Measurements from ENCODE around the gene TLL1. TPM values are rescaled to one million over a fixed set of nuclear protein-coding genes. Genes with fewer than 3 reads are reported as not detected.

Gene TLL1
- total RNA-seq, 1 donor from 2014 or later, result 2.6 TPM

- H3K27me3 ChIP-seq (ENCODE audit: control insufficient read depth in 3 of 3, insufficient read depth in 3 of 3, low read length in 3 of 3), result no peaks in the 10 kb centered on the region
- H3K4me1 ChIP-seq (ENCODE audit: control insufficient read depth in 3 of 3, insufficient read depth in 3 of 3, low read length in 3 of 3), result no peaks in the 10 kb centered on the region
- H3K36me3 ChIP-seq (ENCODE audit: control insufficient read depth in 3 of 3, insufficient read depth in 3 of 3, low read length in 3 of 3), result no peaks in the 10 kb centered on the region
- H3K9ac ChIP-seq (ENCODE audit: low read depth in 1 of 3, low read length in 3 of 3), result no peak overlapping the region
- no peak overlapping the region for H3K27ac ChIP-seq (ENCODE audit: low read depth, low read length)
- H3K4me3 ChIP-seq (ENCODE audit: low read length in 3 of 3), result no peak overlapping the region
- H3K9me3 ChIP-seq (ENCODE audit: control insufficient read depth in 3 of 3, low read length in 3 of 3), result no peaks in the 10 kb centered on the region
These were observed 118.5 kb downstream of the TLL1 start for GRCh38 chr4:165991325-165992180.

- Histone ChIP-seq H3K27ac (ENCODE audit: low read depth, low read length) (no peak overlapping the region), H3K27me3 (ENCODE audit: control insufficient read depth in 3 of 3, insufficient read depth in 3 of 3, low read length in 3 of 3) (no peaks in the 10 kb centered on the region), H3K9ac (ENCODE audit: low read depth in 1 of 3, low read length in 3 of 3) (no peak overlapping the region), H3K9me3 (ENCODE audit: control insufficient read depth in 3 of 3, low read length in 3 of 3) (no peaks in the 10 kb centered on the region), H3K4me1 (ENCODE audit: control insufficient read depth in 3 of 3, insufficient read depth in 3 of 3, low read length in 3 of 3) (no peaks in the 10 kb centered on the region), H3K36me3 (ENCODE audit: control insufficient read depth in 3 of 3, insufficient read depth in 3 of 3, low read length in 3 of 3) (no peaks in the 10 kb centered on the region), H3K4me3 (ENCODE audit: low read length in 3 of 3) (no peak overlapping the region)
These were observed 119.2 kb downstream of the TLL1 start for GRCh38 chr4:165992283-165992682.

- Histone ChIP-seq H3K4me3 (ENCODE audit: low read length in 3 of 3) (no peak overlapping the region), H3K27ac (ENCODE audit: low read depth, low read length) (no peak overlapping the region), H3K36me3 (ENCODE audit: control insufficient read depth in 3 of 3, insufficient read depth in 3 of 3, low read length in 3 of 3) (no peaks in the 10 kb centered on the region), H3K4me1 (ENCODE audit: control insufficient read depth in 3 of 3, insufficient read depth in 3 of 3, low read length in 3 of 3) (no peaks in the 10 kb centered on the region), H3K27me3 (ENCODE audit: control insufficient read depth in 3 of 3, insufficient read depth in 3 of 3, low read length in 3 of 3) (no peaks in the 10 kb centered on the region), H3K9ac (ENCODE audit: low read depth in 1 of 3, low read length in 3 of 3) (no peak overlapping the region), H3K9me3 (ENCODE audit: control insufficient read depth in 3 of 3, low read length in 3 of 3) (no peaks in the 10 kb centered on the region)
These were observed 121.7 kb downstream of the TLL1 start for GRCh38 chr4:165994701-165995100.

- Histone ChIP-seq H3K27me3 (ENCODE audit: control insufficient read depth in 3 of 3, insufficient read depth in 3 of 3, low read length in 3 of 3) (no peaks in the 10 kb centered on the region), H3K9me3 (ENCODE audit: control insufficient read depth in 3 of 3, low read length in 3 of 3) (no peaks in the 10 kb centered on the region), H3K27ac (ENCODE audit: low read depth, low read length) (no peak overlapping the region), H3K36me3 (ENCODE audit: control insufficient read depth in 3 of 3, insufficient read depth in 3 of 3, low read length in 3 of 3) (no peaks in the 10 kb centered on the region), H3K9ac (ENCODE audit: low read depth in 1 of 3, low read length in 3 of 3) (no peak overlapping the region), H3K4me1 (ENCODE audit: control insufficient read depth in 3 of 3, insufficient read depth in 3 of 3, low read length in 3 of 3) (no peaks in the 10 kb centered on the region), H3K4me3 (ENCODE audit: low read length in 3 of 3) (no peak overlapping the region)
These were observed 130.8 kb downstream of the TLL1 start for GRCh38 chr4:166003811-166004210.

GRCh38 chr4:166006217-166006616, 133.2 kb downstream of the TLL1 start:
- Histone ChIP-seq H3K9ac (ENCODE audit: low read depth in 1 of 3, low read length in 3 of 3) (no peak overlapping the region), H3K27me3 (ENCODE audit: control insufficient read depth in 3 of 3, insufficient read depth in 3 of 3, low read length in 3 of 3) (no peaks in the 10 kb centered on the region), H3K4me3 (ENCODE audit: low read length in 3 of 3) (no peak overlapping the region), H3K36me3 (ENCODE audit: control insufficient read depth in 3 of 3, insufficient read depth in 3 of 3, low read length in 3 of 3) (no peaks in the 10 kb centered on the region), H3K27ac (ENCODE audit: low read depth, low read length) (no peak overlapping the region), H3K9me3 (ENCODE audit: control insufficient read depth in 3 of 3, low read length in 3 of 3) (no peaks in the 10 kb centered on the region), H3K4me1 (ENCODE audit: control insufficient read depth in 3 of 3, insufficient read depth in 3 of 3, low read length in 3 of 3) (no peaks in the 10 kb centered on the region)

GRCh38 chr4:166008510-166008909, 135.5 kb downstream of the TLL1 start:
- no peaks in the 10 kb centered on the region for H3K4me1 ChIP-seq (ENCODE audit: control insufficient read depth in 3 of 3, insufficient read depth in 3 of 3, low read length in 3 of 3)
- H3K36me3 ChIP-seq (ENCODE audit: control insufficient read depth in 3 of 3, insufficient read depth in 3 of 3, low read length in 3 of 3), result no peaks in the 10 kb centered on the region
- H3K9ac ChIP-seq (ENCODE audit: low read depth in 1 of 3, low read length in 3 of 3), result no peak overlapping the region
- no peaks in the 10 kb centered on the region for H3K27me3 ChIP-seq (ENCODE audit: control insufficient read depth in 3 of 3, insufficient read depth in 3 of 3, low read length in 3 of 3)
- H3K27ac ChIP-seq (ENCODE audit: low read depth, low read length), result no peak overlapping the region
- H3K9me3 ChIP-seq (ENCODE audit: control insufficient read depth in 3 of 3, low read length in 3 of 3), result no peaks in the 10 kb centered on the region
- no peak overlapping the region for H3K4me3 ChIP-seq (ENCODE audit: low read length in 3 of 3)

GRCh38 chr4:166012129-166013030, 139.3 kb downstream of the TLL1 start:
- no peaks in the 10 kb centered on the region for H3K9me3 ChIP-seq (ENCODE audit: control insufficient read depth in 3 of 3, low read length in 3 of 3)
- H3K27ac ChIP-seq (ENCODE audit: low read depth, low read length), result no peak overlapping the region
- H3K4me3 ChIP-seq (ENCODE audit: low read length in 3 of 3), result no peak overlapping the region
- no peak overlapping the region for H3K9ac ChIP-seq (ENCODE audit: low read depth in 1 of 3, low read length in 3 of 3)
- H3K36me3 ChIP-seq (ENCODE audit: control insufficient read depth in 3 of 3, insufficient read depth in 3 of 3, low read length in 3 of 3), result no peaks in the 10 kb centered on the region
- no peaks in the 10 kb centered on the region for H3K27me3 ChIP-seq (ENCODE audit: control insufficient read depth in 3 of 3, insufficient read depth in 3 of 3, low read length in 3 of 3)
- H3K4me1 ChIP-seq (ENCODE audit: control insufficient read depth in 3 of 3, insufficient read depth in 3 of 3, low read length in 3 of 3), result no peaks in the 10 kb centered on the region

GRCh38 chr4:166014411-166014810, 141.4 kb downstream of the TLL1 start:
- H3K27me3 ChIP-seq (ENCODE audit: control insufficient read depth in 3 of 3, insufficient read depth in 3 of 3, low read length in 3 of 3), result no peaks in the 10 kb centered on the region
- no peaks in the 10 kb centered on the region for H3K9me3 ChIP-seq (ENCODE audit: control insufficient read depth in 3 of 3, low read length in 3 of 3)

GRCh38 chr4:166017804-166018203, 144.8 kb downstream of the TLL1 start:
- H3K9ac ChIP-seq (ENCODE audit: low read depth in 1 of 3, low read length in 3 of 3), result no peak overlapping the region
- H3K27ac ChIP-seq (ENCODE audit: low read depth, low read length), result no peak overlapping the region
- H3K27me3 ChIP-seq (ENCODE audit: control insufficient read depth in 3 of 3, insufficient read depth in 3 of 3, low read length in 3 of 3), result no peaks in the 10 kb centered on the region
- H3K9me3 ChIP-seq (ENCODE audit: control insufficient read depth in 3 of 3, low read length in 3 of 3), result no peaks in the 10 kb centered on the region
- no peaks in the 10 kb centered on the region for H3K36me3 ChIP-seq (ENCODE audit: control insufficient read depth in 3 of 3, insufficient read depth in 3 of 3, low read length in 3 of 3)
- H3K4me1 ChIP-seq (ENCODE audit: control insufficient read depth in 3 of 3, insufficient read depth in 3 of 3, low read length in 3 of 3), result no peaks in the 10 kb centered on the region
- no peak overlapping the region for H3K4me3 ChIP-seq (ENCODE audit: low read length in 3 of 3)

More at GRCh38 chr4:166014411-166014810, 141.4 kb downstream of the TLL1 start:
- Histone ChIP-seq H3K36me3 (ENCODE audit: control insufficient read depth in 3 of 3, insufficient read depth in 3 of 3, low read length in 3 of 3) (no peaks in the 10 kb centered on the region), H3K4me3 (ENCODE audit: low read length in 3 of 3) (no peak overlapping the region), H3K27ac (ENCODE audit: low read depth, low read length) (no peak overlapping the region), H3K4me1 (ENCODE audit: control insufficient read depth in 3 of 3, insufficient read depth in 3 of 3, low read length in 3 of 3) (no peaks in the 10 kb centered on the region), H3K9ac (ENCODE audit: low read depth in 1 of 3, low read length in 3 of 3) (no peak overlapping the region)

Measured in skeletal muscle tissue (tissue), 4 donors.